Activated naive CD8-positive, alpha-beta T cell treated with anti-CD3 and anti-CD28 coated beads, Interleukin-2, amount 50 U/mL, for 24 hours (primary cell): ENCODE measurements around the gene ARRB1.
A peak's percentile ranks its signal among the peaks of the same experiment; 100 is the strongest.
"Not testable (repeated sequence)": the region's sequence is repeated elsewhere in the genome, so short reads cannot be mapped to it uniquely, and the experiment has no call there.

Source experiments
- ATAC-seq: fragments of 150-1000 bp; cut with Tn5 transposase; one replicate; pipeline ENCODE4 v1.10.0; 2021
- DNase-seq: peaks from one replicate; pipeline ENCODE4 v3.0.0; 2021
- H3K27ac Mint-ChIP-seq: one replicate; pipeline ENCODE4 v1.8.0; 2021; ENCODE audit warnings: mild to moderate bottlenecking, mixed read lengths
- H3K27me3 Mint-ChIP-seq: one replicate; pipeline ENCODE4 v1.8.0; 2021; ENCODE audit warnings: mixed read lengths
- H3K36me3 Mint-ChIP-seq: one replicate; pipeline ENCODE4 v1.8.0; 2021; ENCODE audit warnings: low read depth, mixed read lengths
- H3K4me1 Mint-ChIP-seq: one replicate; pipeline ENCODE4 v1.8.0; 2021; ENCODE audit warnings: mixed read lengths
- H3K4me3 Mint-ChIP-seq: one replicate; pipeline ENCODE4 v1.8.0; 2021; ENCODE audit warnings: mild to moderate bottlenecking, moderate library complexity, mixed read lengths
- H3K9me3 Mint-ChIP-seq: one replicate; pipeline ENCODE4 v1.8.0; 2021; ENCODE audit warnings: mixed read lengths

ARRB1 gene

DNA sequence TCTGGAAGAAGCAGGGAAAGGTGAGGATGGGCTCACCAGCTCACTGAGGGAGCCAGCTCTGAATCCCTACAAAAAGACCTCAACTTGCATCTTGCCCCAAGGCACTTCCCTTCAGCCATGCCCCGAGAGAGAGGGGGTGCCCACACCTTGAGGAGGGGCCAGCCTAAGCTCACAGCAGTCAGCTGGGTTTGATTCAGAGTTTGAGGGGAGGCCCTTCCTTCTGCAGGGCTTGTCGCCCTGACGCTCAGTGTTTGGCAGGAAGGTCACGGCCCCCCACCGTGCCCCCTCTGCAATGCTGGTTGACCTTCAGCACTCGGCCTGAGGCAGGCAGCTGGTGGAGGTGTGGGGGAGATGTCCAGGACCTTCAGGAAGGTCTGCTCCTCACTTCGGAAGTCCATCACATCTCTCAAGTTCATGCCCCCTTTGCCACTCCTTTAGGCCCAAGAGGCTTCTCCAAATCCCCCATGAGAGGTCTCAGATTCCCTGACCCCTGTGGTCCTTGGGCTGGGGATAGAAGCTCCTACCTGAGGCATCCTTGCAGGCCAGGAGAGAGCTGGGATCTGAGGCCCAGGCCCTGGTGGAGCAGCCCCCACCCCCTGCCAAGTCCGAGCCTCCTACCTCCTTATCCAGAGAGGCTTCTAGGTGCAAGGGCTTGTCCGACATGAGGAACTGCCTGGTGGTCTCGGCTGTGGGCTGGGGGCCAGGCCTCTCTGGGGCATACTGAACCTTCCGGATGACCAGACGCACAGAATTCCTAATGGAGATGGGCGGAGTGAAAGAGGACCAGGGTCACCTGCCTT lies 73.3 kb downstream of the ARRB1 start:
- DNase-seq, result no peak
- peaks cover 7% of the 10 kb centered on the region for H3K36me3 Mint-ChIP-seq
- H3K27ac Mint-ChIP-seq, result no peak overlapping the region
- peaks cover 34% of the 10 kb centered on the region for H3K4me1 Mint-ChIP-seq
- H3K9me3 Mint-ChIP-seq, result no peaks in the 10 kb centered on the region
- no peaks in the 10 kb centered on the region for H3K27me3 Mint-ChIP-seq
- no peak for ATAC-seq
- no peak overlapping the region for H3K4me3 Mint-ChIP-seq

DNA sequence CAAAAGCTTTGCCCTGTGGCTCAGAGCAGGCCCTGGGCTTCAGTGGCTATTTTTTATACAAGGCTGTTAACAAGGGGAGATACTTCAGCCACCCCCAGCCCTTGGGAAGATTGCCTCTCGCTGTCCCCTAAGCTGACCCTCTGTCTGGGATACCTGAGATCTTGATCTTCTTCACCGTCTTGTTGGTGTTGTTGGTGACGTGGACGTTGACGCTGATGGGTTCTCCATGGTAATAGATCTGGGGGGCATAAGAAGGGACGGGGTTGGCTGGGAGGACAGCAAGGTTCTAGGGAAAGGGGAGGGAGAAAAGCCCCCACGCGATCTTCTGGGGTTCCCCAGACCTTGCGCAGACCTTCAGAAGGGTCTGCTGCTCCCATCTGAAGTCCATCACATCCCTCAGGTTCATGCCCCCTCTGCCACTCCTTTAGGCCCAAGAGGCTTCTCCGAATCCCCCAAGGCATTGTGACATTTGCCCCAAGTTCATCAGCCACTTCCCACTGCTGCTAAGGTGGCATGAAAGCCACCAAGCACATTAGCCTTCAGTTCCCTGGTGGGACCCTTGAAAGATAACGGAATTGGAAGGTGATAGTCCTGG lies 74.2 kb downstream of the ARRB1 start:
- Mint-ChIP-seq H3K4me1 (peaks cover 35% of the 10 kb centered on the region), H3K27ac (no peak overlapping the region), H3K9me3 (no peaks in the 10 kb centered on the region), H3K27me3 (no peaks in the 10 kb centered on the region), H3K36me3 (peaks cover 7% of the 10 kb centered on the region), H3K4me3 (no peak overlapping the region)
- no peak for ATAC-seq
- no peak for DNase-seq

DNA sequence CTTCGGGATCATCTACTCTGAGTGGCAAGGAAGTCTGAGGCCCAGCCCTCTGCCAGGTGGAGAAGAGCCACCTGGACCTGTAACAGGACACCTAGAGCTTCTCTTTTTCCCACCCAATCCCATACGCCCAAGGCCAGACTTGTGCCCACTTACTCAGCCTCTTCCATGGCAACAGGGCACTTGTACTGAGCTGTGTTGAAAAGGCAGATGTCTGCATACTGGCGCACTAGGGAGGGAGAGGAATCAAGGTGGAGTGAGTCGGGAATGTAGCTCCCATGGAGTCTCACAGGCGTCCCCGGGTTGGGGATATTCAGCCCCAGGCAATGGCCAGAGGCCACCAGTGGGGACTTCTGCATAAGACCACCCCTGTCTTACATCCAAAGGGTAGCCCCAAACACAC lies 74.8 kb downstream of the ARRB1 start:
- DNase-seq (no peak), ATAC-seq (no peak)
- H3K9me3 Mint-ChIP-seq, result no peaks in the 10 kb centered on the region
- peak overlapping the region; percentile 54 for H3K27ac Mint-ChIP-seq
- no peak overlapping the region for H3K4me3 Mint-ChIP-seq
- peaks cover 35% of the 10 kb centered on the region for H3K4me1 Mint-ChIP-seq
- H3K27me3 Mint-ChIP-seq, result no peaks in the 10 kb centered on the region
- H3K36me3 Mint-ChIP-seq, result peaks cover 9% of the 10 kb centered on the region

DNA sequence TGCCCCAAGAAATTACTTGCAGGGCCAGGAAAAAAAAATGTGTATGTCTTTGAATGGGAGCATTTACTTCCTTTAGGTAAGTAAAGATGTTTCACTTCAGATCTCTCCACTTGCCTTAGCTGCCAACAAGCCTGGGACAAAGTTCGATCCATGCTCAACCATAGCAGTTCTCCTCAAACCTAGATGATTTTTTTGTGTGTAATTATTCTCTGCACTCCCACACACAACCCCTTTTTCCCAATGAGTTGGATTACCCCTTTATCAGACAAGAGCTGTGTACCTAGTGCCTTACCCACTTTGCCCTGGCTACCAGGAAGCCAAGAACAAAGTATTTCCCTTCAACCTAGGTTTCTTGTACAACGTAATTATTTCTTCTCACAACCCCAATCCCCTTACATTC lies 75.3 kb downstream of the ARRB1 start:
- ATAC-seq (no peak), DNase-seq (no peak)
- peaks cover 9% of the 10 kb centered on the region for H3K36me3 Mint-ChIP-seq
- peaks cover 37% of the 10 kb centered on the region for H3K4me1 Mint-ChIP-seq
- no peak overlapping the region for H3K4me3 Mint-ChIP-seq
- no peaks in the 10 kb centered on the region for H3K27me3 Mint-ChIP-seq
- H3K27ac Mint-ChIP-seq, result peak overlapping the region; percentile 54
- no peaks in the 10 kb centered on the region for H3K9me3 Mint-ChIP-seq

DNA sequence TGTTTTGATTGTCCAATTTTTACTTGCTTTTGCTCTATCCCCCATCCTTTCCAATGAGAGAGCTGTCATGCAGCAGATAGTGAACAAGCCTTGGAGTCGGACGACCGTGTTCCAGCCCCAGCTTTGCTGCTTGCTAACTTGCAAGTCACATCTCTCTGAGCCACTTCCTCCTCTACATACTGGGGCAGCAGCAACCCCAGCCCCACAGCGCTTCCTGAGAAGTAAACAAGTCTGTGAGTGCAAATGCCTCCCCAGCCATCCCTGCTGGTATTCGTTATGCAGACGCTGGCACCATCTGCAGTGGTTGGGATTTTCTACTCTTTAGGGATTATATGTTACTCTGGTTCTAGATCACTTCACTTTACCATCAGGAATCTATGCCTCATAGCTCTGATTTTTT lies 75.9 kb downstream of the ARRB1 start:
- H3K36me3 Mint-ChIP-seq, result peaks cover 9% of the 10 kb centered on the region
- ATAC-seq (peak; percentile 38), DNase-seq (peak; percentile 47)
- H3K9me3 Mint-ChIP-seq, result no peaks in the 10 kb centered on the region
- no peaks in the 10 kb centered on the region for H3K27me3 Mint-ChIP-seq
- peak overlapping the region; percentile 51 for H3K4me3 Mint-ChIP-seq
- H3K27ac Mint-ChIP-seq, result peak overlapping the region; percentile 83
- H3K4me1 Mint-ChIP-seq, result peaks cover 37% of the 10 kb centered on the region

DNA sequence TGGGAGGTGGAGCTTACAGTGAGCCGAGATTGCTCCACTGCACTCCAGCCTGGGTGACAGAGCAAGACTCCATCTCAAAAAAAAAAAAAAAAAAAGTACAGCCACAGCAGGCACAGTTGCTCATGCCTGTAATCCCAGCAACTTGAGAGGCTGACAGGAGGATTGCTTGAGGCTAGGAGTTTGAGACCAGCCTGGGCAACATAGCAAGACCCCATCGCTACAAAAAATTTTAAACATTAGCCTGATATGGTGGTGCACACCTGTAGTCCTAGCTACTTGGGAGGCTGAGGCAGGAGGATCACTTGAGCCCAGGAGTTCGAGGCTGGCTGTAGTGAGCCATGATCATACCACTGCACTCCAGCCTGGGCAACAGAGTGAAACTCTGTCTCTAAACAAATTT lies 76.7 kb downstream of the ARRB1 start:
- not testable (repeated sequence) for DNase-seq, H3K36me3 Mint-ChIP-seq, H3K4me3 Mint-ChIP-seq, H3K27ac Mint-ChIP-seq, H3K9me3 Mint-ChIP-seq, H3K27me3 Mint-ChIP-seq, ATAC-seq
- peaks cover 36% of the 10 kb centered on the region for H3K4me1 Mint-ChIP-seq

DNA sequence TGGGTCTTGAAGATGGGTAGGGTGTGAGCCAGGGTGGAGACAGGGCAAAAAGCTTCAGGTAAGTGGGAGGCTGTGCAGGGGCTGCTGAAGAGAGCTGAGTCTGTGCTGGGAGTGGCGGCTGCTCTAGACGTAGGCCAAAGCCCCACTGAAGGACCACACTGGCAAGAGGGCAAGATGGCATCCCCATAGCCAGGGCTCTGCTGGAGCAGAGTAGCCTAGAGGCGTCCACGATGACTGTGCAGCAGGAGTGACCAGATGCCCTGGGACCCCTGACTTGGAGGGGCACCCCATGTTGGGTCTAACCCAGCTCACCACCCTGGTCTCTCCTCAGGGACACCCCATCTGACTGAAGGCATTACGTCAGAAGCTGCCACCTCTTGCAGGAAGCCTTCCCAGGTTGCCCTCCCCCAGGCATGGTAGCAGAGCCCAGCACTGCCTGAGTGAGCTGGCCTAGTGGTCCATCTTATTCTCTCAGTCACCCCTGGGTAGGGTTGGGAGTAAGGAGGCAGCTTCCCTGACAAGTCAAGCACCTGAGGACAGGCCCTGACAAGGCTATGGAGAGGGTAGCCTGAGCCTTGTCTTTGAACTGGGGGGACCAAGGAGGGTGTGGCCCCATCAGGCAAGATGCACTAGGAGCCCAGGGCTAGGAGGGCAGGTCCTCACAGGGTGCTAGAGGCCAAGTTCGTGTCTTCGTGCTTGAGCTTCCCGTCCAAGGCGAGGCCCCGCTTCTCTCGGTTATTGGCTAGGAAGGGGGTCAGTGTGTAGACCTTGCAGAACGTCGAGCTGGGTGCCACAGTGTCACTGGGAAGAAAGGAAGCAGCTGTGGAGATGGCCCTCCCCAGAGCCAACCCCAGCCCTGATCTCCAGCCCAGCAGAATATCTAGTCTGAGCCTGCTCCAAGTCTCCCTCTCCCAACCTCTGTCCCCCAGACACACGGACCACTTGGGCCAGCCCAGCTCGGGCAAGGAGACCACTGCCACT lies 77.8 kb downstream of the ARRB1 start:
- ATAC-seq (peak; percentile 29), DNase-seq (no peak)
- peak overlapping the region; percentile 42 for H3K27ac Mint-ChIP-seq
- H3K4me1 Mint-ChIP-seq, result peaks cover 36% of the 10 kb centered on the region
- no peaks in the 10 kb centered on the region for H3K27me3 Mint-ChIP-seq
- no peak overlapping the region for H3K4me3 Mint-ChIP-seq
- no peaks in the 10 kb centered on the region for H3K9me3 Mint-ChIP-seq
- H3K36me3 Mint-ChIP-seq, result peaks cover 9% of the 10 kb centered on the region

DNA sequence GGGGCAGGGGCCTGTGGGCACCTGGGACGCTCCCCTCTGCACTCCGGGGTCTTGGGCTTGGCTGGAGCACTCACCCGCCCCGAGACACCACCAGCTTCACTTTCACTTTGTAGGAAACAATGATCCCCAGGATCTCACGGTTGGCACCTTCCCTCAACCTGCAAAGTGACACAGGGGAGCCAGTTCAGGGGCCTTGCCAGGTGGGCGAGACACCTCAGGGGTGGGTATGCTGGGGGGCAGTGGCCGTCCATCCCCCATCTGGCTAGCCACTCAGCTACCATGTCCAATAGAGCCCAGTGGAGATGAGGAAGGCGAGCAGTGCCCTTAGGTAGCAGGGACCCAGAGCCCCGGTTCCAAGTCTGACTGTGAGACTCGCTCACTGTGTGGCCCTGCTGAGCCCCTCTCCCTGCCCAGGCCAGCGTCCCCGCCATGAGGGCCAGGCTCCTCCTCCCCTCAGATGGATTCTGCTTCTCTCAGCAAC lies 78.6 kb downstream of the ARRB1 start:
- no peak overlapping the region for H3K4me3 Mint-ChIP-seq
- no peak for DNase-seq
- peaks cover 9% of the 10 kb centered on the region for H3K36me3 Mint-ChIP-seq
- peaks cover 36% of the 10 kb centered on the region for H3K4me1 Mint-ChIP-seq
- ATAC-seq, result no peak
- no peaks in the 10 kb centered on the region for H3K9me3 Mint-ChIP-seq
- H3K27ac Mint-ChIP-seq, result no peak overlapping the region
- no peaks in the 10 kb centered on the region for H3K27me3 Mint-ChIP-seq

DNA sequence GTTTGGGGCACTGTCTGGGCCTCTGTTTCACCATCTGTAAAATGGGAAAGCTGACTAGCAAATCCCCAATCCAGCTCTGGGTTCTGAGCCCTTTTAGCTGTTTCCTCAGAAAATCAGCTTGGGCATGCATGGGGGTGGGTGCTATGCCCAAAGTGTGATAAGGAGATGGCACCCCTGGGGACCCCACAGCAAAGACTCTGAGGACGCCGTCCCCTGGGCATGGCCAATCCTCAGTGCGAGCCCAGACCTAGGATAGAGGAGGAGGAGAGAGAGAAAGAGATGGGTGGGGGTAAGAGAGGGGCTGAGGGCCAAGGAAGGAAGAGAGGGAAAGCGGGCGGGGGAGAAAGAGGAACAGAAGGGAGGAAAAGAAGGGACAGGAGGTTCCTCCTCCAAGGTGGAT lies 79.1 kb downstream of the ARRB1 start:
- Mint-ChIP-seq H3K4me3 (no peak overlapping the region), H3K27ac (no peak overlapping the region), H3K4me1 (peaks cover 31% of the 10 kb centered on the region), H3K9me3 (no peaks in the 10 kb centered on the region), H3K27me3 (no peaks in the 10 kb centered on the region), H3K36me3 (peaks cover 5% of the 10 kb centered on the region)
- DNase-seq, result no peak
- no peak for ATAC-seq

DNA sequence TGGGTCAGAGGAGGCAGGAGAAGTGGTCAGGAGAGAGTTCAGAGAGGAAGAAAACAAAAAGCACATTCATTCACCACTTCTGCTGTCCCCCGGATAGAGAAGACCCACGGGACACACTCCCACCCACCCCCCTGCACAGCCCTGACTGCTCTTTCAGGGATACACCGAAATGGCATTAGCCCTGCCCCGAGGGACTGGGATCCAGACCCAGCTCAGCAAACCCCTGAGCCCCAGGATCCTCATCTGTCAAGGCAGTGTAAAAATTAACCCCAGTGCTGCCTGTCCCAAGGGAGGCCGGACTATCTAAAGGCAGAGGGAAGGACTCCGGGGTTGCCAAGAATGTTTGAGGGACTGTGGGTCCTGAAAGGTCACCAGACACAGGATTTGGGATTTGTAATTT lies 79.7 kb downstream of the ARRB1 start:
- peaks cover 30% of the 10 kb centered on the region for H3K4me1 Mint-ChIP-seq
- H3K27ac Mint-ChIP-seq, result peak overlapping the region; percentile 52
- DNase-seq (no peak), ATAC-seq (no peak)
- peaks cover 5% of the 10 kb centered on the region for H3K36me3 Mint-ChIP-seq
- no peaks in the 10 kb centered on the region for H3K27me3 Mint-ChIP-seq
- no peak overlapping the region for H3K4me3 Mint-ChIP-seq
- H3K9me3 Mint-ChIP-seq, result no peaks in the 10 kb centered on the region

DNA sequence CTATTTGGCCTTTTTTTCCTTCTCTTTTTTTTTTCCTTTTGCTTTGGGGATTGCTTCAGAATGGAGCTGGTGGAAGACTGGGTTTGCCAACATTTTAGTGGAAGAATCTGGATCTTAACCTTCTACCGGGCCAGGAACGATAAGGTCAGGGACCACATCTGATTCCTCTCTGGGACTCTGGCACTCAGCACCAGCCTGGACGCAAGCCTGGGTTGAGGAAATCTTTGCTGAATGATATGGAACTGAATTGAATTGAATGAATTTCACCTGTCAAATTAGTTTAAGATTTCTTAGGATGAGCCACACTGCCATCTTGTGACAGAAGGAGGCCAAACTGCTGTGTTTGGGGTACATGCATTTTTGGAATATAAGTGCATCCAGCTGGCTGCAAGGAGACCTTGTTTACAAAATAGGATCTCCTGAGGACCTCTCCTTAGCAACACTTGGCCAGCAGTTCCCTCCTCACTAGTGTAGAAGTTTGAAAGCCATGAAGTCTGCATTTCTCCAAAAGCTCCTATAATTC lies 80.5 kb downstream of the ARRB1 start:
- Mint-ChIP-seq H3K27me3 (no peaks in the 10 kb centered on the region), H3K9me3 (no peaks in the 10 kb centered on the region), H3K4me1 (peaks cover 22% of the 10 kb centered on the region), H3K36me3 (peaks cover 5% of the 10 kb centered on the region), H3K4me3 (no peak overlapping the region), H3K27ac (no peak overlapping the region)
- DNase-seq, result no peak
- no peak for ATAC-seq

DNA sequence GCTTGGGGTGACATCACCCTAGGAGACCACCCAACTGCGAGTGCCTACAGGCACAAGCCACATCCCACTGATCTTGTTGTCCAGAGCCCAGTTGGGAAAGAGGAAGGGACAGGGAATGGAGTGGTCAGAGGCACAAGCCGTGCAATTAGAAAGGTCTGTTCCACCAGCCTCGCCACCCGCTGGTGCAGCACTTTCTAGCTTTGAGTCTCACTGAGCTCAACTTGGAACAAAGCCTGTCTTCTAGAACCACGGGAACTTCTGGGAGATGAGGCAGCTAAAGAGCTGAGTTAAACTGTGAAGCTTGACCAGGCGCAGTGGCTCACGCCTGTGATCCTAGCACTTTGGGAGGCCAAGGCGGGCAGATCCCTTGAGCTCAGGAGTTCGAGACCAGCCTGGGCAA lies 81.6 kb downstream of the ARRB1 start:
- no peak overlapping the region for H3K4me3 Mint-ChIP-seq
- no peaks in the 10 kb centered on the region for H3K9me3 Mint-ChIP-seq
- H3K36me3 Mint-ChIP-seq, result peaks cover 3% of the 10 kb centered on the region
- no peaks in the 10 kb centered on the region for H3K27me3 Mint-ChIP-seq
- no peak for ATAC-seq
- no peak for DNase-seq
- H3K4me1 Mint-ChIP-seq, result peaks cover 13% of the 10 kb centered on the region
- no peak overlapping the region for H3K27ac Mint-ChIP-seq

DNA sequence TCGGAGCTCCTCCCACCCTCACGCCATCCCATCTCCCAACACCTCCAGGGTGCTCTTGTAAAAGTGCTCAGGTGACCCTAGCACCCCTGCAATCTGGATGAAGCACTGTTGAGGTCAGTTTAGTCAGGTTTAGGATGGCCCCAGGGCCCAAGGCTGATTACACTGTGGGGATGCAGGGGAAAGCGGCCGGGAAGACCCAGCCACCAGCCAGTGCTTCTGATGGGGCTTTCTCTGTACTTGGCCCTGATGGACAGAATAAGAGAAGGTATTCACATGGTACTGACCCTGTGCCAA lies 82.1 kb downstream of the ARRB1 start:
- H3K4me1 Mint-ChIP-seq, result peaks cover 18% of the 10 kb centered on the region

DNA sequence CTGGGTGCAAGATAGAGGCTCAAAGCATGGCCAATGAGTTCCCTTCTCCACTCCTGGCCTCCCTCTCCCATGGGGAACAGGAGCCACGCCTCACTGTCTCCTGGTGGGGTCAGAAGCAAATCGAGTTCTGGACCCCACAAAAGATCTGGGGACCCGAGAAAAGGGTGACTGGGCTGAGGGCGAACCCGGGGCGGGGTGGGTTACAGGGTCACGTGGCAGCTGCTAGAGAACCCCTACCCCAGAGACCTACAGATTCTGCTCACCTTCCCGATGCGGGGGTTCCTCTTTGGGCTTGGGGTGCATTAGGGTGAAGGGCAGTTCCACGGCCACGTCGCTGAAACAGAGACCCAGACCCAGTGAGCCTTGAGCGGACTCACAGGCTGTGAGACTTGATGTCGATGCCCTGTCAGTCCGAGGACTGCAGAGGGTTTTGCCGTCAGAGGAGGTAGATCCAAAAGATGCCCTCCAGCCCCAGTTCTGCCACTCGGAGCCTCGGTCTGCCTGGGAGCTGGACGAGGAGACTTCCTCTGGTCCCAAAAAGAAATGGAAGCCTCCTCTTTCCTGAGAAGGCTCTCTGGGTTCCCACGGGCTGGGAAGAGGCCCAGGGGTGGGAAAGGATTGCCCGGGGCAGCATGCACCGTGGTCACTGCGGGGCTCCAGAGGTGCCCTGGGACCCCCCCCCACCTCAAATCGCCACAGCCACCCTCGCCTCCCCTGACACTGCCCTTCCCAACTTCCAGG lies 82.7 kb downstream of the ARRB1 start:
- H3K4me1 Mint-ChIP-seq, result peaks cover 18% of the 10 kb centered on the region
- no peak overlapping the region for H3K27ac Mint-ChIP-seq
- no peaks in the 10 kb centered on the region for H3K27me3 Mint-ChIP-seq
- peaks cover 2% of the 10 kb centered on the region for H3K36me3 Mint-ChIP-seq
- no peak for DNase-seq
- ATAC-seq, result no peak
- no peak overlapping the region for H3K4me3 Mint-ChIP-seq
- H3K9me3 Mint-ChIP-seq, result no peaks in the 10 kb centered on the region

More for the DNA sequence above, 82.1 kb downstream of the ARRB1 start:
- DNase-seq (no peak), ATAC-seq (no peak)
- H3K9me3 Mint-ChIP-seq, result no peaks in the 10 kb centered on the region
- peaks cover 3% of the 10 kb centered on the region for H3K36me3 Mint-ChIP-seq
- no peak overlapping the region for H3K27ac Mint-ChIP-seq
- no peaks in the 10 kb centered on the region for H3K27me3 Mint-ChIP-seq
- no peak overlapping the region for H3K4me3 Mint-ChIP-seq
